Hepatocyte (in vitro differentiated cells): ENCODE results near the gene SLC25A22. TPM values are rescaled to one million over a fixed set of nuclear protein-coding genes. Genes with fewer than 3 reads are reported as not detected.

Source experiments
- DNase-seq: peaks from one replicate; pipeline ENCODE4 v3.0.0-alpha.2; 2016; ENCODE audit warnings: low spot score
- H2AFZ ChIP-seq: fragments of 200-600 bp; sonication (generic); 2 replicates; pipeline ENCODE4 v1.6.0; 2016; ENCODE audit warnings: antibody characterized with exemption, mild to moderate bottlenecking
- H3K27ac ChIP-seq: fragments of 200-600 bp; sonication (generic); 2 replicates; pipeline ENCODE4 v1.5.1; 2016; ENCODE audit warnings: mild to moderate bottlenecking
- H3K27me3 ChIP-seq: fragments of 200-600 bp; sonication (generic); 2 replicates; pipeline ENCODE4 v1.6.1; 2016
- H3K36me3 ChIP-seq: fragments of 200-600 bp; sonication (generic); replicated peaks from 2 replicates; pipeline ENCODE4 v1.5.1; 2016; ENCODE audit warnings: low read depth; ENCODE audit not compliant: insufficient read depth
- H3K4me1 ChIP-seq: fragments of 200-600 bp; sonication (generic); 2 replicates; pipeline ENCODE4 v1.5.1; 2016; ENCODE audit warnings: mild to moderate bottlenecking, moderate library complexity; ENCODE audit not compliant: insufficient read depth
- H3K4me2 ChIP-seq: fragments of 200-600 bp; sonication (generic); 2 replicates; pipeline ENCODE4 v1.6.0; 2016
- H3K4me3 ChIP-seq: fragments of 200-600 bp; sonication (generic); 2 replicates; pipeline ENCODE4 v1.5.1; 2016; ENCODE audit warnings: mild to moderate bottlenecking
- H3K79me2 ChIP-seq: fragments of 200-600 bp; sonication (generic); 2 replicates; pipeline ENCODE4 v1.6.0; 2017; ENCODE audit warnings: mild to moderate bottlenecking
- H3K9me2 ChIP-seq: fragments of 200-600 bp; sonication (generic); replicated peaks from 2 replicates; pipeline ENCODE4 v1.6.0; 2017; ENCODE audit warnings: mild to moderate bottlenecking; ENCODE audit not compliant: insufficient read depth
- H3K9me3 ChIP-seq: fragments of 200-600 bp; sonication (generic); 2 replicates; pipeline ENCODE4 v1.5.1; 2016; ENCODE audit warnings: low read depth, mild to moderate bottlenecking
- H4K20me1 ChIP-seq: fragments of 200-600 bp; sonication (generic); 2 replicates; pipeline ENCODE4 v1.6.0; 2016; ENCODE audit warnings: mild to moderate bottlenecking; ENCODE audit not compliant: insufficient read depth, poor library complexity, severe bottlenecking
- EZH2 ChIP-seq: fragments of 200-600 bp; sonication (generic); IDR thresholded peaks from 2 replicates; pipeline ENCODE4 v1.6.1; 2016; ENCODE audit warnings: antibody characterized with exemption, mild to moderate bottlenecking, borderline replicate concordance
- EZH2phosphoT487 ChIP-seq: fragments of 200-600 bp; sonication (generic); IDR thresholded peaks from one replicate; pipeline ENCODE4 v1.6.1; 2018; ENCODE audit warnings: antibody characterized with exemption, mild to moderate bottlenecking, low read depth, moderate library complexity; ENCODE audit not compliant: unreplicated experiment, severe bottlenecking
- WGBS: methylation state at CpG from one replicate; pipeline ENCODE4 v1.1.6; 2016; ENCODE audit warnings: low lambda C conversion rate; ENCODE audit errors: missing lambda C conversion rate; 5-methylcytosine and 5-hydroxymethylcytosine counted together
- polyA plus RNA-seq: library from polyadenylated mRNA; unstranded; fragments of >200 nt; fragmentation: Nextera tagmentation; extraction: Ambion mirVana; gene quantifications from 2 replicates; pipeline ENCODE4 v1.2.1, GENCODE V29; 2016
- total RNA-seq: library from RNA; depleted of rRNA; stranded (reverse); fragments of >200 nt; gene quantifications from 2 replicates; pipeline ENCODE4 v1.2.3, GENCODE V29; 2014
- TF ChIP-seq, protein P1 (sequence below): fragments of 200-600 bp; sonication (generic); IDR thresholded peaks from 2 replicates; pipeline ENCODE4 v1.5.1; 2016; ENCODE audit warnings: antibody characterized with exemption, mild to moderate bottlenecking; ENCODE audit not compliant: poor library complexity

Gene SLC25A22
- total RNA-seq (11.1 and 16.2 TPM in 2 replicates), polyA plus RNA-seq (19.7 and 23.7 TPM in 2 replicates)

DNA sequence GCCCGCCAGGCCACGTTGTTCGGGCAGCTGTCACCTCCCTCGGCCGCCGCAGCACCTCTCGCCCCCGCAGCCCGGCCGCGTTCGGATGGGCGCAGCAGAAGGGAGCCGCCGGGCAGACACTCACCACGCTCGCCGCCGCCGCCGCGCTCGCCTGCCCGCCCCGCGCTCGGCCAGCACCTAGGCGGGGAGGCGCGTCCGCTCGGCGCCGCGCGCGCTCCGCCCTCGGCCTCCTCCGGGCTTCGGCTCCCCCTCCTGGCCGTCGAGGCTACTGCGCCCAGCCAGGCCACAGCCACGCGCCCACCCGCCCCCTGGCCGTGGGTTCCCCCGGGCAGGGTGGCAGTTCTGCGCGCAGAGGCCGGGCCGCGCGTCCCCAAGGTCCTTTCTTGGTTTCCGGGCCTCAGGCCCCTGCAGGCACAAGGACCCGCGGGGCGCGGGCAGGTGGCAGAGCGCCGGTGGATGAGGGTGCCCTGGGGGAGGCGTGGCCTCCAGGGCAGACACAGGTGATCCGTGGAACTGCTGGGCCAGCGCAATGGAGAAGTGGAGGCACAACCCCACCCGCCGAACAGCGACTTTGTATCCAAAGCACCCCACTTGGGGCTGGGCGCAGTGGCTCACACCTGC lies at the start of gene SLC25A22:
Gene SLC25A22 (minus strand): TSS at position 189 of the 621 bp plus-strand sequence. CDS start 3,275 bp downstream, outside the sequence.
- Histone ChIP-seq H3K4me3 (peak within 1 kb of the TSS; percentile 59), H3K4me2 (peak within 1 kb of the TSS; percentile 90), H3K27me3 (no peaks in the 10 kb centered on the region), H2AFZ (peak within 1 kb of the TSS; percentile 46), H3K4me1 (peaks cover 23% of the 10 kb centered on the region), H3K9me3 (no peaks in the 10 kb centered on the region), H3K9me2 (no peaks in the 10 kb centered on the region), H3K79me2 (peaks cover 6% of the 10 kb centered on the region), H4K20me1 (no peaks in the 10 kb centered on the region), H3K36me3 (no peaks in the 10 kb centered on the region), H3K27ac (peak within 1 kb of the TSS; percentile 98)
- peak; percentile 94 for DNase-seq
- TF ChIP-seq EZH2phosphoT487: no peak
- no peak for TF ChIP-seq EZH2
- TF ChIP-seq, protein P1, sequence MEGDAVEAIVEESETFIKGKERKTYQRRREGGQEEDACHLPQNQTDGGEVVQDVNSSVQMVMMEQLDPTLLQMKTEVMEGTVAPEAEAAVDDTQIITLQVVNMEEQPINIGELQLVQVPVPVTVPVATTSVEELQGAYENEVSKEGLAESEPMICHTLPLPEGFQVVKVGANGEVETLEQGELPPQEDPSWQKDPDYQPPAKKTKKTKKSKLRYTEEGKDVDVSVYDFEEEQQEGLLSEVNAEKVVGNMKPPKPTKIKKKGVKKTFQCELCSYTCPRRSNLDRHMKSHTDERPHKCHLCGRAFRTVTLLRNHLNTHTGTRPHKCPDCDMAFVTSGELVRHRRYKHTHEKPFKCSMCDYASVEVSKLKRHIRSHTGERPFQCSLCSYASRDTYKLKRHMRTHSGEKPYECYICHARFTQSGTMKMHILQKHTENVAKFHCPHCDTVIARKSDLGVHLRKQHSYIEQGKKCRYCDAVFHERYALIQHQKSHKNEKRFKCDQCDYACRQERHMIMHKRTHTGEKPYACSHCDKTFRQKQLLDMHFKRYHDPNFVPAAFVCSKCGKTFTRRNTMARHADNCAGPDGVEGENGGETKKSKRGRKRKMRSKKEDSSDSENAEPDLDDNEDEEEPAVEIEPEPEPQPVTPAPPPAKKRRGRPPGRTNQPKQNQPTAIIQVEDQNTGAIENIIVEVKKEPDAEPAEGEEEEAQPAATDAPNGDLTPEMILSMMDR: peak; percentile 74
- WGBS: 18% methylated on average over 17 of the region's 69 CpGs

DNA sequence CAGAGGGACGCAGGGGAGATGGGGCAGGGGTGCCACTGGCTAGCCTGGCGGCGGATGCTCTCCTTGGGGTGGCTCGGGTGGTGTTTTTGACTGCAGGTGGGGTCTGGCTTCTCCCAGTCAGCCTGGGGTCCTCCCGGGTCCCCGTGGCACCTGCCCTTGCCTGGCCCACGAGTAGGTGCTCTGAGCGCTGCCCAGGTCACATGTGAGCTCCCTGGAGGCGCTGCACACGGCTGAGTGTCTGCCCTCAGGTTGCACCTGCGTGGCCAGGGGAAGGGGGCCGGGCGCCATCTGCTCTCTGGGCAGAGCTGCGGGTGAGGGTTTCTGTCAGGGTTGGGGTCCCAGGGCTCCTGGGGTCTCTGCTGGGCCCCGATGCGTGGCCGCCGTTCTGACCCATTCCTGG lies 49.8 kb upstream of the SLC25A22 start:
- H3K4me1 ChIP-seq: peaks cover 55% of the 10 kb centered on the region
- no peaks in the 10 kb centered on the region for H3K36me3 ChIP-seq
- peaks cover 18% of the 10 kb centered on the region for H4K20me1 ChIP-seq
- WGBS: 98% methylated on average over 10 of the region's 18 CpGs
- no peak overlapping the region for H2AFZ ChIP-seq
- TF ChIP-seq EZH2phosphoT487 (no peak), EZH2 (no peak)
- TF ChIP-seq, protein P1: no peak
- H3K27ac ChIP-seq: no peak overlapping the region
- peak overlapping the region; percentile 96 for H3K4me2 ChIP-seq
- no peaks in the 10 kb centered on the region for H3K9me2 ChIP-seq
- H3K4me3 ChIP-seq: no peak overlapping the region
- H3K27me3 ChIP-seq: peaks cover 4% of the 10 kb centered on the region
- no peak for DNase-seq
- no peaks in the 10 kb centered on the region for H3K9me3 ChIP-seq
- no peaks in the 10 kb centered on the region for H3K79me2 ChIP-seq

DNA sequence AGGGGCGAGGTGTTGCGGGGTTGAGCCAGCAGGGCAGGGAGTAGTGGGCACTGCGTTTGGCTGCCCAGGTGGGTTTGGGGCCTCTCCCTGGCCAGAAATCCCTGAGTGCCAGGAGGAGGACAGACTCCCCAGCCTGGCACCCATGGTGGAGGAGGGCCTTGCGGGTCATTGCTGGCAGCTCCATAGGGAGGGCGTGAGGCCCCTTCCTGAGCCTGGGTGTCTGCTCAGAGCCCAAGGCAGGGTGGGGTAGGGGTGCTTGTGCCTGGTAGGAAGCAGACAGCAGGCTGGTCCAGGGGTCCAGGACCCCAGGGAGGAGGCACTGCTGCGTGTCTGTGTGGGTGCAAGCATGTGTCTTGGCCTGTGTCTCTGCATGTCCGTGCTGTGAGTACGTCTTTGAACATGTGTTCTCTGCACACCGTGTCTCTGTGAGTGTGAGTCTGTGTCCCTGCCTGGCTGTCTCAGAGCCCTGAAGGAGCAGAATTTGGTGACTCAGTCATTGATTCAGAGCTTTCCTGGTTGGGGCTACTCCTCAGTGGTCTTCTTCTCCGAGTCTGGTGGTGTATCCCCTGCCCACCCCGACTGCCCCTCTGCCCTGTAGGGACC lies 48.5 kb upstream of the SLC25A22 start:
- TF ChIP-seq EZH2 (no peak), EZH2phosphoT487 (no peak)
- TF ChIP-seq, protein P1: no peak
- H3K36me3 ChIP-seq: no peaks in the 10 kb centered on the region
- H2AFZ ChIP-seq: no peak overlapping the region
- H3K9me3 ChIP-seq: no peaks in the 10 kb centered on the region
- H4K20me1 ChIP-seq: peaks cover 24% of the 10 kb centered on the region
- H3K27me3 ChIP-seq: peaks cover 4% of the 10 kb centered on the region
- peak overlapping the region; percentile 94 for H3K4me2 ChIP-seq
- H3K9me2 ChIP-seq: no peaks in the 10 kb centered on the region
- 91% methylated on average over 11 of the region's 11 CpGs for WGBS
- peak overlapping the region; percentile 72 for H3K27ac ChIP-seq
- DNase-seq: no peak
- H3K4me1 ChIP-seq: peaks cover 55% of the 10 kb centered on the region
- H3K79me2 ChIP-seq: peaks cover 7% of the 10 kb centered on the region
- H3K4me3 ChIP-seq: no peak overlapping the region
